A375 (cell line): Measurements from ENCODE around the gene EID2B. TPM values are rescaled to one million over a fixed set of nuclear protein-coding genes. Genes with fewer than 3 reads are reported as not detected.

Experiments
- total RNA-seq: library from RNA; depleted of rRNA; stranded (reverse); fragments of >200 nt; shearing (Covaris generic); gene quantifications from 2 replicates; pipeline ENCODE4 v1.2.3, GENCODE V29; 2014; rRNA removed

Gene EID2B, protein sequence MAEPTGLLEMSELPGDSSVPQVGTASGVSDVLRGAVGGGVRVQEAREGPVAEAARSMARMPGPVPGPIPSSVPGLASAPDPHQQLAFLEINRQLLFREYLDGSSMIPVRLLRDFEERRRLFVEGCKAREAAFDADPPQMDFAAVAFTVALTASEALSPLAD
- total RNA-seq = 7.3 and 11.8 TPM in 2 replicates

DNA sequence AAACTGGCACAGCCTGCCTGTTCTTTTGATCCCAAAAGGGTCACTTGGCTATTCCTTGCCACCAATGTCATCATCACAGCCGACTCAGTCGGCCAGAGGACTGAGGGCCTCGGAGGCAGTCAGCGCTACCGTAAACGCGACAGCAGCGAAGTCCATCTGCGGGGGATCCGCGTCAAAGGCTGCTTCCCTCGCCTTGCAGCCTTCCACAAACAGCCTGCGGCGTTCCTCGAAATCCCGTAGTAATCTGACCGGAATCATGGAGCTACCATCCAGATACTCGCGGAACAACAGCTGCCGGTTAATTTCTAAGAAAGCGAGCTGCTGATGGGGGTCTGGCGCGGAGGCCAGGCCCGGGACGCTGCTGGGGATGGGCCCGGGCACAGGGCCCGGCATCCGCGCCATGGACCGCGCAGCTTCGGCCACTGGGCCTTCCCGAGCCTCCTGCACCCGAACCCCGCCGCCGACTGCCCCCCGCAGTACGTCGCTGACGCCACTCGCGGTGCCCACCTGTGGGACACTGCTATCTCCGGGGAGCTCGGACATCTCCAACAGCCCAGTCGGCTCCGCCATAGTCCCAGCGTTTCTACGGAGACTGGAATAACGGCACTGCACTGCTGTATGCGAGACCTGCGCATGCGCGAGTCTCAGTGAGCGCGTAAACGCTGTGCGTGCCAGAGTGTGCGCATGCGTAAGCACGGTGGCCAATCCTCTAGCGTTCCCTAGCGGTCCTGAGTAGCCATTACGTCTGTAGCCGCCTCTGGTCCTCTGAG is at the start of gene EID2B:
EID2B (minus strand) TSS at position 620 of the 770 bp plus-strand sequence; CDS start at position 570, 50 bp downstream.

DNA sequence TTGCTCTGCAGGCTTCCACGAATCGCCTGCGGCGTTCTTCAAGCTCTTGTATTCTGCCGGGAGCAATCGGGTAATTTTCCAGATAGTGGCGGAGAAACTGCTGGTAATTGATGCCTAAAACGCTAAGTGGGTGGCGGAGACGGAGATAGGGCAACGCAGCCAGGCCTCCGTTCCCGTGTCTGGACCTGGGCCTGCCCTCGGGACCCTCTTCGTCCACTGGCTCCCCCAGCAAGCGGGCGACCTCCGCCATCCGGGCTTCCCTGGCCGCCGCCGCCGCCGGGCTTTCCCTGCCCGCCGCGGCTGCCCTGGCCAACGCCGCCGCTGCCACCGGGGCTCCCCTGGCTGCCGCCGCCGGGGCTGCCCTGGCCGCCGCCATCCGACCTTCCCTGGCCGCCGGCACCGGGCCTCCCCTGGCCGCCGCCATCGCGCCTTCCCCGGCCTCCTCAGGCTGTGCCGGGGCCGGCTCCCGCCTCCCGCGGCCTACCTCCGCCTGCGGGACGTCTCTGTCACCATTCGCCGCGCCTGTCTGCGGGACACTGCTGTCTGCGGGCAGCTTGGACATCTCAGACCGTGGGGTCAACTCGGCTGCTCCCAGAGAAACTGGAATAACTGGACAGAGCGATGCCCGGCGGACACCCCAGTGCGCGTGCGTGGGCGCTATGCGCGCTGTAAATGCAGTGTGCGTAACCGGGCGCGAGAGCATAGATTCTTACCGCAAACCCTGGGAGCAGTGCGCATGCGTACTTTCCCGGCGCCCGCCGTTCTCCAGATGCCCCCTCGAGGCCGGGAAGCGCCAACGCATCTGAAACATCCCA is 7.1 kb upstream of the EID2B start, which contains the start of gene EID2:
EID2 (minus strand) TSS at position 644 of the 815 bp plus-strand sequence; CDS start at position 562, 82 bp downstream.

DNA sequence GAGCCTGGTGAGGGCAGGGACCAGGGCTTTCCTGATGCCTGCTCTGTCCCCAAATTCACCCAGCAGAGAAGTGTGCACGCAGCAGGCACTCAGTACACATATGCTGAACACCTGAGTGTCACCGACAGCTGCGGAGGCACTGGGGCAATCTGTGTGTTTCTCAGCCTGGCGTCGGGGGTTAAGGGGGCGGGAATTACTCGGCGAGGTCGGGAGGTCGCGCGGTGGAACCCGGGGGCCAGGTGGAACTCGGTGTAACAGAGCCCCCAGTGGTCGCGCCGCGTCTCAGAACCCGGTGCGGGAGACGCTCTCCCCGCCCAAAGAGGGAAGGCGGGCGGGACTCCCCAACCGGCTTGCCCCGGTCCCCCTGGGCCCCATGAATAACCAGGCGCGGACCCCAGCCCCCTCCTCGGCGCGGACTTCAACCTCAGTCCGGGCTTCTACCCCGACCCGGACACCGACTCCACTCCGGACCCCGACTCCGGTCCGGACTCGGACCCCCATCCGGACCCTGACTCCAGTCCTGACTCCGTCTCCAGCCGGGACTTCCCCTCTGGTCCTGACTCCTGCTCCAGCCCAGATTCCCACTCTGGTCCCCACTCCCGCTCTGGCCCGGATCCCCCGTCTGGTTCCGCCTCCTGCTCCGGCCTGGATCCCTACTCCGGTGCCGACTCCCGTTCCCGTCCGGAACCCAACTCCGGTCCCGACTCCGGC is 17.7 kb downstream of the EID2B start, which contains the start of gene SELENOV:
SELENOV (plus strand) TSS at position 300 of the 711 bp plus-strand sequence; CDS start at position 374, 74 bp downstream.

DNA sequence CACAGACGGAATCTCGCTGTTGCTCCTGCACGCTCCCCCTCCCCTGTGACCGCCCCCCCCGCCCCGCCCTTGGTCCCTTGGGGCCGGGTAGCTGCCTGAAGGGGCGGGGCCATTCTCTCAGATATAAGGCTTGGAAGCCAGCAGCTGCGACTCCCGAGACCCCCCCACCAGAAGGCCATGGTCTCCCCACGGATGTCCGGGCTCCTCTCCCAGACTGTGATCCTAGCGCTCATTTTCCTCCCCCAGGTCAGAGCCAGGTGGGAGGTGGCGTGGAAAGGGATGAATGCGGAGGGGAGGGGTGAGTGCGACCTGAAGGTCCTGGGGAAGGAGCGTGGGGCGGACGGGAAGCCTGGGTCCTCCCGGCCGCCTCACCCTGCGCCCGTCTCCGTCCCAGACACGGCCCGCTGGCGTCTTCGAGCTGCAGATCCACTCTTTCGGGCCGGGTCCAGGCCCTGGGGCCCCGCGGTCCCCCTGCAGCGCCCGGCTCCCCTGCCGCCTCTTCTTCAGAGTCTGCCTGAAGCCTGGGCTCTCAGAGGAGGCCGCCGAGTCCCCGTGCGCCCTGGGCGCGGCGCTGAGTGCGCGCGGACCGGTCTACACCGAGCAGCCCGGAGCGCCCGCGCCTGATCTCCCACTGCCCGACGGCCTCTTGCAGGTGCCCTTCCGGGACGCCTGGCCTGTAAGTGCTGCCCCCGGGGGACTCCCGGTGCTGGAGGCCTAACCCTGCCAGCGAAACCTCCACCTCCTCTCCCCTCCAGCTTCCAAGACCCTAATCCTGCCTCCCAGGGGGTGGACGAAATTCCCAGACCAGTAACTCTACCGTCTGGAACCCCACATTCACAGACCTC is 33.6 kb downstream of the EID2B start, which contains the start of gene DLL3:
DLL3 (plus strand) TSS at position 150 of the 845 bp plus-strand sequence; CDS start at position 178, 28 bp downstream.

Other genes starting within 250 kb of the EID2B start
- gene IFNL1, start 236.4 kb downstream of the EID2B start, total RNA-seq = not detected in 2 replicates
- 2.1 and 2.9 TPM in 2 replicates for gene LRFN1, start 212.0 kb downstream of the EID2B start, total RNA-seq
- gene GMFG, start 196.8 kb downstream of the EID2B start, total RNA-seq = 1.0 and 1.1 TPM in 2 replicates
- gene SAMD4B, start 190.4 kb downstream of the EID2B start, total RNA-seq = 73.5 and 85.9 TPM in 2 replicates
- 50.4 and 55.1 TPM in 2 replicates for gene PAF1, start 141.7 kb downstream of the EID2B start, total RNA-seq
- 25.3 and 27.4 TPM in 2 replicates for gene MED29, start 141.5 kb downstream of the EID2B start, total RNA-seq
- 3.4 and 8.8 TPM in 2 replicates for gene ZFP36, start 126.0 kb downstream of the EID2B start, total RNA-seq
- gene PLEKHG2, start 120.2 kb downstream of the EID2B start, total RNA-seq = 20.6 and 25.9 TPM in 2 replicates
- 587 and 846 TPM in 2 replicates for gene RPS16, start 96.9 kb downstream of the EID2B start, total RNA-seq
- gene SUPT5H, start 87.3 kb downstream of the EID2B start, total RNA-seq = 103 and 121 TPM in 2 replicates
- gene TIMM50, start 52.0 kb downstream of the EID2B start, total RNA-seq = 162 and 166 TPM in 2 replicates
- gene DLL3, start 33.9 kb downstream of the EID2B start, total RNA-seq = 5.8 and 7.8 TPM in 2 replicates
- gene SELENOV, start 17.7 kb downstream of the EID2B start, total RNA-seq = not detected in 2 replicates
- gene EID2, start 7.3 kb upstream of the EID2B start, total RNA-seq = 21.1 and 22.3 TPM in 2 replicates
- not detected in 2 replicates for gene LGALS13, start 69.7 kb upstream of the EID2B start, total RNA-seq
- gene LGALS16, start 123.1 kb upstream of the EID2B start, total RNA-seq = not detected in 2 replicates
- gene LGALS14, start 171.6 kb upstream of the EID2B start, total RNA-seq = not detected in 2 replicates
- gene CLC, start 205.2 kb upstream of the EID2B start, total RNA-seq = not detected in 2 replicates
- not detected in 2 replicates for gene LEUTX, start 246.0 kb upstream of the EID2B start, total RNA-seq